Cardiac muscle cell (in vitro differentiated cells and primary cell): Measurements from ENCODE around the gene FRMD5. TPM values are rescaled to one million over a fixed set of nuclear protein-coding genes. Genes with fewer than 3 reads are reported as not detected.

ENCODE experiments used
- DNase-seq, 2 donors: peaks; one replicate each; pipeline versions ENCODE4 v3.0.0 to v3.0.0-alpha.2; 2010 to 2017; ENCODE audit warnings: low read depth in 1 of 2, low spot score in 1 of 2
- H3K27ac ChIP-seq: fragments of 200-600 bp; sonication (generic); 2 replicates; pipeline ENCODE4 v1.5.1; 2016
- H3K27me3 ChIP-seq: fragments of 200-600 bp; sonication (generic); 2 replicates; pipeline ENCODE4 v1.6.0; 2016; ENCODE audit warnings: control low read depth
- H3K36me3 ChIP-seq: fragments of 200-600 bp; sonication (generic); 2 replicates; pipeline ENCODE4 v1.5.1; 2016; ENCODE audit warnings: control low read depth
- H3K4me1 ChIP-seq: fragments of 200-600 bp; sonication (generic); 2 replicates; pipeline ENCODE4 v1.8.1; 2017; ENCODE audit warnings: low read depth, mild to moderate bottlenecking, mixed run types
- H3K4me3 ChIP-seq: fragments of 200-600 bp; sonication (generic); 2 replicates; pipeline ENCODE4 v1.5.1; 2016; ENCODE audit warnings: mild to moderate bottlenecking
- H3K9me3 ChIP-seq: fragments of 200-600 bp; sonication (generic); 2 replicates; pipeline ENCODE4 v1.5.1; 2017; ENCODE audit warnings: low read depth, mild to moderate bottlenecking, control low read depth
- polyA plus RNA-seq: library from polyadenylated mRNA; unstranded; fragments of >200 nt; fragmentation: Nextera tagmentation; extraction: Ambion mirVana; gene quantifications from 2 replicates; pipeline ENCODE4 v1.2.1, GENCODE V29; 2016
- total RNA-seq: library from RNA; depleted of rRNA; stranded (reverse); fragments of >200 nt; gene quantifications from 2 replicates; pipeline ENCODE4 v1.2.3, GENCODE V29; 2016
- TF ChIP-seq, protein P1 (sequence below): IDR thresholded peaks from 2 replicates; pipeline ENCODE4 v1.5.1; 2012; ENCODE audit warnings: low read depth, mild to moderate bottlenecking, low read length

Gene FRMD5
- total and polyA plus RNA-seq, 2 experiments from 2014 or later, result 26.8 to 59.7 TPM

- H3K4me1 ChIP-seq, result peaks cover 6% of the 10 kb centered on the region
- H3K27ac ChIP-seq, result no peak overlapping the region
- H3K36me3 ChIP-seq, result no peaks in the 10 kb centered on the region
- DNase-seq, result no peak
- H3K27me3 ChIP-seq, result no peaks in the 10 kb centered on the region
- TF ChIP-seq, protein P1, sequence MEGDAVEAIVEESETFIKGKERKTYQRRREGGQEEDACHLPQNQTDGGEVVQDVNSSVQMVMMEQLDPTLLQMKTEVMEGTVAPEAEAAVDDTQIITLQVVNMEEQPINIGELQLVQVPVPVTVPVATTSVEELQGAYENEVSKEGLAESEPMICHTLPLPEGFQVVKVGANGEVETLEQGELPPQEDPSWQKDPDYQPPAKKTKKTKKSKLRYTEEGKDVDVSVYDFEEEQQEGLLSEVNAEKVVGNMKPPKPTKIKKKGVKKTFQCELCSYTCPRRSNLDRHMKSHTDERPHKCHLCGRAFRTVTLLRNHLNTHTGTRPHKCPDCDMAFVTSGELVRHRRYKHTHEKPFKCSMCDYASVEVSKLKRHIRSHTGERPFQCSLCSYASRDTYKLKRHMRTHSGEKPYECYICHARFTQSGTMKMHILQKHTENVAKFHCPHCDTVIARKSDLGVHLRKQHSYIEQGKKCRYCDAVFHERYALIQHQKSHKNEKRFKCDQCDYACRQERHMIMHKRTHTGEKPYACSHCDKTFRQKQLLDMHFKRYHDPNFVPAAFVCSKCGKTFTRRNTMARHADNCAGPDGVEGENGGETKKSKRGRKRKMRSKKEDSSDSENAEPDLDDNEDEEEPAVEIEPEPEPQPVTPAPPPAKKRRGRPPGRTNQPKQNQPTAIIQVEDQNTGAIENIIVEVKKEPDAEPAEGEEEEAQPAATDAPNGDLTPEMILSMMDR, result no peak
- H3K4me3 ChIP-seq, result no peak overlapping the region
- H3K9me3 ChIP-seq, result no peaks in the 10 kb centered on the region
These were observed 244.5 kb downstream of the FRMD5 start for GRCh38 chr15:43950531-43950930.

GRCh38 chr15:43948691-43949325 lies 246.3 kb downstream of the FRMD5 start:
- TF ChIP-seq, protein P1, result no peak
- DNase-seq, result no peak
- H3K4me1 ChIP-seq, result peaks cover 6% of the 10 kb centered on the region

GRCh38 chr15:43943511-43943910 lies 251.6 kb downstream of the FRMD5 start:
- DNase-seq, result peak in 1 of 2 donors; percentile 37
- Histone ChIP-seq H3K36me3 (no peaks in the 10 kb centered on the region), H3K4me1 (peaks cover 6% of the 10 kb centered on the region), H3K9me3 (no peaks in the 10 kb centered on the region), H3K27me3 (no peaks in the 10 kb centered on the region), H3K27ac (no peak overlapping the region), H3K4me3 (no peak overlapping the region)
- TF ChIP-seq, protein P1, result no peak

More at GRCh38 chr15:43948691-43949325, 246.3 kb downstream of the FRMD5 start:
- Histone ChIP-seq H3K4me3 (no peak overlapping the region), H3K27me3 (no peaks in the 10 kb centered on the region), H3K27ac (no peak overlapping the region), H3K36me3 (no peaks in the 10 kb centered on the region), H3K9me3 (no peaks in the 10 kb centered on the region)

DNA sequence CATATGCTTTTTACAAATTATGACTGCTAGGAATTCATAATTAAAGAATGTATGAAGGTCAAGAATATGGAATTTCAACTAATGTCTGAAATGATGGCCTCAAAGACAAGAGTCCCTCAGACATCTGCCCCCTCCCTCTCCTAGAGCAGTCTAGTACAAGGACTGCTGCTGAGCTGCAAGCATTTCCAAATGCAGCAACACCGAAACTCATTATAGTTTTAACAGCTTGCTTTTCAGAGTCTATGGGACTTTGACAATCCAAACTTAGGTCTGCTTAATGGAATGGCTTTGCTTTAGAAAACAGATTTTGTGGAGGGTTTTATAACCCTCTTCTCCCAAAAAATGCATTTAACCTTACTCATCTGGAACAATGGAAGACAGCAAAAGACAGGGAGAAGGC lies 252.9 kb downstream of the FRMD5 start:
- TF ChIP-seq, protein P1, result no peak
- H3K36me3 ChIP-seq, result no peaks in the 10 kb centered on the region
- no peaks in the 10 kb centered on the region for H3K9me3 ChIP-seq
- no peak overlapping the region for H3K4me3 ChIP-seq
- H3K27me3 ChIP-seq, result no peaks in the 10 kb centered on the region
- H3K4me1 ChIP-seq, result peaks cover 6% of the 10 kb centered on the region
- H3K27ac ChIP-seq, result no peak overlapping the region
- DNase-seq, result no peak

GRCh38 chr15:43941555-43941954 lies 253.5 kb downstream of the FRMD5 start:
- no peak overlapping the region for H3K27ac ChIP-seq
- H3K4me3 ChIP-seq, result no peak overlapping the region
- DNase-seq, result no peak
- H3K9me3 ChIP-seq, result no peaks in the 10 kb centered on the region
- TF ChIP-seq, protein P1, result no peak
- no peaks in the 10 kb centered on the region for H3K27me3 ChIP-seq
- no peaks in the 10 kb centered on the region for H3K36me3 ChIP-seq
- peaks cover 6% of the 10 kb centered on the region for H3K4me1 ChIP-seq

DNA sequence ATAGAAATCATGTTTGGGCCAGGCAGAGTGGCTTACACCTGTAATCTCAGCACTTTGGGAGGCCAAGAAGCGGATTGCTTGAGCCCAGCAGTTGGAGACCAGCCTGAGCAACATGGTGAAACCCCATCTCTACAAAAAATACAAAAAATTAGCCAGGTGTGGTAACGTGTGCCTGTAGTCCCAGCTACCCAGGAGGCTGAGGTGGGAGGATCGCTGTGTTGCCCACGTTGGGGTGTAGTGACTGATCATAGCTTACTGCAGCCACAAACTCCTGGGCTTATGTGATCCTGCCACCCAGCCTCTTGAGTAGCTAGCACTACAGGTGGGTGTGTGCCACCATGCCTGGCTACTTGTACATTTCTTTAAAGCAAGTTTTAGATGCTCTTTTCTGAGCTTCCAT lies 254.0 kb downstream of the FRMD5 start:
- no peak overlapping the region for H3K4me3 ChIP-seq
- H3K9me3 ChIP-seq, result no peaks in the 10 kb centered on the region
- H3K36me3 ChIP-seq, result no peaks in the 10 kb centered on the region
- no peak overlapping the region for H3K27ac ChIP-seq
- DNase-seq, result no peak
- TF ChIP-seq, protein P1, result no peak
- H3K4me1 ChIP-seq, result peaks cover 2% of the 10 kb centered on the region
- no peaks in the 10 kb centered on the region for H3K27me3 ChIP-seq
